Neuronal stem cell (in vitro differentiated cells): ENCODE measurements around the gene STARD13.

ENCODE experiments used
- DNase-seq: peaks from one replicate; pipeline ENCODE4 v3.0.0-alpha.2; 2013; ENCODE audit warnings: low spot score
- H2AFZ ChIP-seq: one replicate; pipeline ENCODE4 v1.6.1; 2013; ENCODE audit warnings: mild to moderate bottlenecking, low read length, inconsistent platforms
- H2AK5ac ChIP-seq: 2 replicates; pipeline ENCODE4 v1.6.1; 2013; ENCODE audit warnings: low read depth, mild to moderate bottlenecking, inconsistent platforms, low read length, moderate library complexity, mixed read lengths
- H2BK120ac ChIP-seq: 2 replicates; pipeline ENCODE4 v1.6.1; 2013; ENCODE audit warnings: low read depth, mild to moderate bottlenecking, inconsistent platforms, low read length, moderate library complexity, mixed read lengths
- H2BK12ac ChIP-seq: one replicate; pipeline ENCODE4 v1.6.1; 2013; ENCODE audit warnings: low read length, inconsistent platforms
- H2BK15ac ChIP-seq: 2 replicates; pipeline ENCODE4 v1.6.1; 2013; ENCODE audit warnings: mild to moderate bottlenecking, low read length, inconsistent platforms, mixed read lengths
- H2BK5ac ChIP-seq: one replicate; pipeline ENCODE4 v1.6.1; 2013; ENCODE audit warnings: inconsistent platforms, mild to moderate bottlenecking, low read length, moderate library complexity
- H3K14ac ChIP-seq: one replicate; pipeline ENCODE4 v1.6.1; 2013; ENCODE audit warnings: low read length, inconsistent platforms
- H3K18ac ChIP-seq: 2 replicates; pipeline ENCODE4 v1.6.1; 2013; ENCODE audit warnings: low read length, inconsistent platforms
- H3K23ac ChIP-seq: 2 replicates; pipeline ENCODE4 v1.6.1; 2013; ENCODE audit warnings: low read depth, mild to moderate bottlenecking, mixed read lengths, low read length, inconsistent platforms; ENCODE audit not compliant: poor library complexity
- H3K27ac ChIP-seq: replicated peaks from 3 replicates; pipeline ENCODE4 v1.5.1; 2013; ENCODE audit warnings: low read length, inconsistent platforms
- H3K27me3 ChIP-seq, 3 experiments: 2 replicates each; pipeline ENCODE4 v1.6.1; 2013; ENCODE audit warnings: low read length in 3 of 3, mild to moderate bottlenecking in 2 of 3, inconsistent platforms in 1 of 3, low read depth in 1 of 3, mixed read lengths in 1 of 3, moderate library complexity in 1 of 3; ENCODE audit not compliant: control insufficient read depth in 3 of 3, insufficient read depth in 3 of 3
- H3K36me3 ChIP-seq, 2 donors: replicated peaks in 1 of 2; 2 replicates each; pipeline ENCODE4 v1.6.1; 2013; ENCODE audit warnings: low read length in 2 of 2; ENCODE audit not compliant: control insufficient read depth in 2 of 2, insufficient read depth in 2 of 2
- H3K4ac ChIP-seq: 2 replicates; pipeline ENCODE4 v1.6.1; 2013; ENCODE audit warnings: inconsistent platforms, mild to moderate bottlenecking, low read length, moderate library complexity
- H3K4me1 ChIP-seq, 2 donors: 1 replicate in 1 of 2; 2 replicates in 1 of 2; pipeline ENCODE4 v1.6.1; 2013; ENCODE audit warnings: low read length in 2 of 2, low read depth in 1 of 2; ENCODE audit not compliant: control insufficient read depth in 2 of 2, insufficient read depth in 1 of 2
- H3K4me2 ChIP-seq: one replicate; pipeline ENCODE4 v1.6.1; 2013; ENCODE audit warnings: mild to moderate bottlenecking, low read length, inconsistent platforms; ENCODE audit not compliant: insufficient read depth, poor library complexity, severe bottlenecking
- H3K4me3 ChIP-seq, 2 donors: 2 replicates each; pipeline ENCODE4 v1.5.1; 2013; ENCODE audit warnings: low read length in 2 of 2, mild to moderate bottlenecking in 2 of 2, inconsistent platforms in 1 of 2, moderate library complexity in 1 of 2
- H3K79me1 ChIP-seq: one replicate; pipeline ENCODE4 v1.6.1; 2013; ENCODE audit warnings: low read depth, mild to moderate bottlenecking, inconsistent platforms, low read length, moderate library complexity
- H3K9ac ChIP-seq: one replicate; pipeline ENCODE4 v1.6.1; 2013; ENCODE audit warnings: mild to moderate bottlenecking, low read depth, low read length, inconsistent platforms; ENCODE audit not compliant: poor library complexity
- H3K9me3 ChIP-seq, 2 donors: replicated peaks in 1 of 2; 2 replicates each; pipeline versions ENCODE3 to v1.6.1; 2013; ENCODE audit warnings: low read length in 2 of 2, mild to moderate bottlenecking in 2 of 2, inconsistent platforms in 1 of 2, low read depth in 1 of 2, mixed read lengths in 1 of 2, moderate library complexity in 1 of 2; ENCODE audit not compliant: control insufficient read depth in 2 of 2, insufficient read depth in 1 of 2
- H4K8ac ChIP-seq: one replicate; pipeline ENCODE4 v1.6.1; 2013; ENCODE audit warnings: low read depth, mild to moderate bottlenecking, inconsistent platforms, low read length, moderate library complexity
- H4K91ac ChIP-seq: one replicate; pipeline ENCODE4 v1.6.1; 2013; ENCODE audit warnings: low read length, low read depth, mild to moderate bottlenecking, inconsistent platforms; ENCODE audit not compliant: poor library complexity
- WGBS, 2 donors: extraction: QIAGEN DNeasy Blood & Tissue Kit; methylation state at CpG; one replicate each; pipeline ENCODE4 v1.1.7; 2013; ENCODE audit warnings: missing lambda C conversion rate in 2 of 2, mixed read lengths in 1 of 2; ENCODE audit not compliant: insufficient read length in 2 of 2, insufficient replicate concordance in 1 of 2; ENCODE audit errors: extremely low coverage in 2 of 2; 5-methylcytosine and 5-hydroxymethylcytosine counted together

STARD13 gene

DNA sequence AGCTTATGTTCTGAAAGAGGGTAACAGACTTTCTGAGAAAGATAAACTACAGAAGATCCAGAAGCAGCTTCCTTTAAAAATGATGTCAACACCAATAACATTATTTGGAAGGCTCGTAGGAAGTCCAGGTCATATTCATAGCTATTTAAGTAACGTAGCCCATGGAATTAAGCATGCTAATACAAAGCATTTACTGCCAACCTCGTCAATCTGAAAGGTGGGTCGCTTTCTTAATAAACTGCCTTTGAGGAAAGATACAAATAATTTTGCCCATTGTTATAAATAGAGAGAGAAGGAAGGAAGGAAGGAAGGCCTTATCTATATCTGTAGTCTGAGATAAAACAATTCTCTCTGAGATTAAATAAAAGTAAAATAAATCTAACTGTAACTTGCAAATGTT lies 80.3 kb downstream of the STARD13 start:
- no peak overlapping the region for H3K4ac ChIP-seq
- no peak overlapping the region for H2BK120ac ChIP-seq
- H3K27me3 ChIP-seq = no peaks in the 10 kb centered on the region
- H3K4me3 ChIP-seq = no peak overlapping the region
- no peak overlapping the region for H2AFZ ChIP-seq
- H3K14ac ChIP-seq = no peak overlapping the region
- DNase-seq = no peak
- H2BK5ac ChIP-seq = no peak overlapping the region
- H3K9ac ChIP-seq = no peak overlapping the region
- H3K23ac ChIP-seq = no peak overlapping the region
- no peak overlapping the region for H3K18ac ChIP-seq
- no peaks in the 10 kb centered on the region for H3K9me3 ChIP-seq
- no peaks in the 10 kb centered on the region for H3K36me3 ChIP-seq
- no peak overlapping the region for H2AK5ac ChIP-seq
- H2BK12ac ChIP-seq = no peak overlapping the region
- H3K4me1 ChIP-seq = no peaks in the 10 kb centered on the region
- H3K79me1 ChIP-seq = no peaks in the 10 kb centered on the region
- no peak overlapping the region for H3K27ac ChIP-seq
- H4K91ac ChIP-seq = no peak overlapping the region
- no peak overlapping the region for H4K8ac ChIP-seq
- no CpG with 5 or more reads among the region's 4 CpGs for WGBS, 2 donors
- no peak overlapping the region for H2BK15ac ChIP-seq
- H3K4me2 ChIP-seq = no peak overlapping the region

DNA sequence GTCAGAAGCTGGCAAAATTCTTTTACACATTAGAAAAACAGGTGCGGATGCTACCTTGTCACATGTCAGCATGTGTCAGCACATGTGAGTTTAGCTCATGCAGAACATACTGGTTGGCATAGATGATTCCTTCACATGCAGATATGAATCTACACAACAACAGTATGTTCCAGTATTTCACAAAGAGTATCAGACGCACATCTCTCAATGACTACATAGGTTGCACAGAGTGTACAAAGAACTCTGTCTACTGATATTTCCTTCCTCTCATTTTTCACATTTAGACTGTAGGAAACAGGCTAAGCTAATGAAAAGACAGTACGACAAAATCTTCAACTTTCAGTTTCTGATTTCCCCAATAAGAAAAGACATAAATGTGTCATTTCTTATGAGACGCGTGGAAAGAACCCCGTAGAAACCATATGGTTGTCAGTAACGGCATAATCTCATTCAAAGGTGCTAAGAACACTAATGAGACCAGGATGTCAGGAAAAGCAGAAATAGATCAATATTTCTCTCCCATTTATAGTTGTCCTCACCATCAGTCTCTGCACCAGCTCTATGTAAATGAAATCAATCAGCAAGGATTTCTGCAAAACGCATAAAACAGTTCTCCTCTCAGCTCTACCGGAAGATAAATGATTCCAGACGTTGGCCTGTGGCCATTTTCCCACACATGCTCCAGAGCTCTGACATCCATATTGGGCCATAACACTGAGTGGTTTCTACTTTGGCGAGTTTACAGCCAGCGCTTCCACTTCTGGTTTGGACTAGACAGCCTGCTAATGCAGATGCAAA lies 81.2 kb downstream of the STARD13 start:
- Histone ChIP-seq H3K27me3 (no peaks in the 10 kb centered on the region), H3K14ac (no peak overlapping the region), H2BK12ac (no peak overlapping the region), H3K36me3 (no peaks in the 10 kb centered on the region), H3K9me3 (no peaks in the 10 kb centered on the region), H2BK120ac (no peak overlapping the region), H2AK5ac (no peak overlapping the region), H3K4me2 (no peak overlapping the region), H2BK5ac (no peak overlapping the region), H3K4ac (no peak overlapping the region), H3K23ac (no peak overlapping the region), H4K8ac (no peak overlapping the region), H3K79me1 (no peaks in the 10 kb centered on the region), H3K4me1 (no peaks in the 10 kb centered on the region), H4K91ac (no peak overlapping the region), H3K9ac (no peak overlapping the region), H2AFZ (no peak overlapping the region), H2BK15ac (no peak overlapping the region), H3K27ac (no peak overlapping the region), H3K18ac (no peak overlapping the region), H3K4me3 (no peak overlapping the region)
- no peak for DNase-seq
- WGBS, 2 donors = no CpG with 5 or more reads among the region's 12 CpGs

DNA sequence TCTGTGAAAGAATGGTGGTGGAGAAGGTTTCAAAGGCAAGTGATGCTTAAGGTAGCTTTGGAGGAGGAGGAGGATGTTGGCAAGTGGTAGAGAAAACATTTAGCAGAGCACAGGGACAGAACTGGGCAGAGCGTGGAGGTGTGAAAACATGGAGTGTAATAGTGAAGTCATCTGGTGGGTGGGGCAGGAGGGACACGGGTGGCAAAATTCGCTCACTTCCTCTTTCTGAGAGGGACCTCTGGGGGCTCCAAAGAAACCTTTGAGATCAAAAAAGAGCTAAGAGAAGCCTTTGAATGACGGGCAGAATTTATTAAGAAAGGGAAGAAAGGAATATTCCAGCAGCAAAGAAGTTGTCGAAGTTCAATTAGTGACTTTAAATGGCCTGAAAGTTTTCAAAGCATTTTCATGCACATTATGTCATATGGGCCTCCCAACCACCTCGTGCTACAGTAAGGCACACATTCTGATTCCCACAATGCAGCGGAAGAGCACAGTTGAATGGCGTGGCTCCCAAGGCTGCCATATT lies 82.8 kb downstream of the STARD13 start:
- Histone ChIP-seq H3K4me1 (no peaks in the 10 kb centered on the region), H2BK120ac (no peak overlapping the region), H4K8ac (no peak overlapping the region), H2BK12ac (no peak overlapping the region), H2BK5ac (no peak overlapping the region), H3K27me3 (no peaks in the 10 kb centered on the region), H2AK5ac (no peak overlapping the region), H3K4ac (no peak overlapping the region), H3K4me2 (no peak overlapping the region), H3K9ac (no peak overlapping the region), H3K9me3 (no peaks in the 10 kb centered on the region), H3K23ac (no peak overlapping the region), H4K91ac (no peak overlapping the region), H3K4me3 (no peak overlapping the region), H3K36me3 (no peaks in the 10 kb centered on the region), H2BK15ac (no peak overlapping the region), H3K27ac (no peak overlapping the region), H3K79me1 (no peaks in the 10 kb centered on the region), H3K18ac (peak overlapping the region; percentile 13), H2AFZ (no peak overlapping the region), H3K14ac (no peak overlapping the region)
- WGBS, 2 donors = no CpG with 5 or more reads among the region's 8 CpGs
- no peak for DNase-seq

DNA sequence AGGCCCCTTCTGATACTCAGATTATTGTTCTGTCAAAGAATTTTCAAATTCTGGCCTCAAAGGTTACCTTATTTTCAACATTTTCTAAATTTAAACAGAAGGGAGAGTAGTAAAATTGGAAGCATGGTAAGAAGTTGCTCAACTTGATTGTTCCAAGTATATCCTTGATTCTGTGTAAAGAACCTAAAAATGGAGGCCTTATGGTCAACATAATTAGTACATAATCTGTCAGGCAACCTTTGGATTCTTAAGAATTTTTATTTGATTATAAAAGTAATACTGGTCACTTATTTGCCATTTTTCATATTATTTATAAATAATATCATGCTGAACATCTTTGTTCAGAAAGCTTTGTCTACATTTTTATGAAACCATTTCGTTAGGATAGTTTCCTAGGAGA lies 83.9 kb downstream of the STARD13 start:
- H3K18ac ChIP-seq = no peak overlapping the region
- no peak overlapping the region for H3K23ac ChIP-seq
- no peak overlapping the region for H3K27ac ChIP-seq
- H3K4me2 ChIP-seq = no peak overlapping the region
- no peak overlapping the region for H3K9ac ChIP-seq
- H3K9me3 ChIP-seq = no peaks in the 10 kb centered on the region
- no peak overlapping the region for H4K8ac ChIP-seq
- H3K36me3 ChIP-seq = no peaks in the 10 kb centered on the region
- no peak overlapping the region for H4K91ac ChIP-seq
- H2BK5ac ChIP-seq = no peak overlapping the region
- no peaks in the 10 kb centered on the region for H3K79me1 ChIP-seq
- no CpG with 5 or more reads among the region's 1 CpG for WGBS, 2 donors
- no peak overlapping the region for H2AK5ac ChIP-seq
- no peak for DNase-seq
- no peak overlapping the region for H3K14ac ChIP-seq
- no peak overlapping the region for H2BK15ac ChIP-seq
- no peak overlapping the region for H2AFZ ChIP-seq
- H3K27me3 ChIP-seq = no peaks in the 10 kb centered on the region
- H2BK120ac ChIP-seq = no peak overlapping the region
- no peak overlapping the region for H2BK12ac ChIP-seq
- H3K4ac ChIP-seq = no peak overlapping the region
- H3K4me3 ChIP-seq = no peak overlapping the region
- peaks cover 0 to 1% of the 10 kb centered on the region in 2 donors for H3K4me1 ChIP-seq
